Rectal smooth muscle tissue (tissue), 1 donor: ENCODE data around the gene NPY4R2.
"Not testable (repeated sequence)": the region's sequence is repeated elsewhere in the genome, so short reads cannot be mapped to it uniquely, and the experiment has no call there.

Experiments
- H3K27ac ChIP-seq: one replicate; pipeline ENCODE4 v1.7.0; 2013; ENCODE audit warnings: low read depth, low read length, inconsistent platforms
- H3K27me3 ChIP-seq: one replicate; pipeline ENCODE4 v1.7.0; 2013; ENCODE audit warnings: low read length; ENCODE audit not compliant: control insufficient read depth, insufficient read depth
- H3K36me3 ChIP-seq: one replicate; pipeline ENCODE4 v1.7.0; 2013; ENCODE audit warnings: low read length; ENCODE audit not compliant: control insufficient read depth, insufficient read depth
- H3K4me1 ChIP-seq: one replicate; pipeline ENCODE4 v1.7.0; 2013; ENCODE audit warnings: low read length; ENCODE audit not compliant: control insufficient read depth, insufficient read depth
- H3K4me3 ChIP-seq: one replicate; pipeline ENCODE4 v1.7.0; 2013; ENCODE audit warnings: low read length
- H3K9ac ChIP-seq: one replicate; pipeline ENCODE4 v1.7.0; 2013; ENCODE audit warnings: low read length

The NPY4R2 gene

GRCh38 chr10:47909333-47909732, 9.1 kb upstream of the NPY4R2 start:
- not testable (repeated sequence) for H3K36me3 ChIP-seq, H3K9ac ChIP-seq, H3K4me1 ChIP-seq, H3K27me3 ChIP-seq, H3K27ac ChIP-seq, H3K4me3 ChIP-seq

- not testable (repeated sequence) for H3K9ac ChIP-seq, H3K4me3 ChIP-seq, H3K27me3 ChIP-seq, H3K36me3 ChIP-seq, H3K27ac ChIP-seq, H3K4me1 ChIP-seq
Observed at GRCh38 chr10:47910486-47910885, 8.0 kb upstream of the NPY4R2 start.

- H3K4me3 ChIP-seq, H3K27ac ChIP-seq, H3K9ac ChIP-seq, H3K4me1 ChIP-seq, H3K36me3 ChIP-seq, H3K27me3 ChIP-seq: not testable (repeated sequence)
Observed at GRCh38 chr10:47914052-47914451, 4.4 kb upstream of the NPY4R2 start.

GRCh38 chr10:47915849-47916548, 2.5 kb upstream of the NPY4R2 start:
- not testable (repeated sequence) for H3K4me3 ChIP-seq, H3K27me3 ChIP-seq, H3K9ac ChIP-seq, H3K27ac ChIP-seq, H3K4me1 ChIP-seq, H3K36me3 ChIP-seq

- not testable (repeated sequence) for H3K27ac ChIP-seq, H3K9ac ChIP-seq, H3K4me3 ChIP-seq, H3K36me3 ChIP-seq, H3K27me3 ChIP-seq, H3K4me1 ChIP-seq
Observed at GRCh38 chr10:47920610-47921009, 2.1 kb downstream of the NPY4R2 start.

GRCh38 chr10:47922503-47922902, 4.0 kb downstream of the NPY4R2 start:
- not testable (repeated sequence) for H3K4me1 ChIP-seq, H3K27ac ChIP-seq, H3K27me3 ChIP-seq, H3K4me3 ChIP-seq, H3K36me3 ChIP-seq, H3K9ac ChIP-seq

- H3K4me3 ChIP-seq, H3K9ac ChIP-seq, H3K36me3 ChIP-seq, H3K27me3 ChIP-seq, H3K27ac ChIP-seq, H3K4me1 ChIP-seq: not testable (repeated sequence)
Observed at GRCh38 chr10:47924628-47925027, 6.2 kb downstream of the NPY4R2 start.

- H3K4me3 ChIP-seq, H3K9ac ChIP-seq, H3K27ac ChIP-seq, H3K36me3 ChIP-seq, H3K4me1 ChIP-seq, H3K27me3 ChIP-seq: not testable (repeated sequence)
Observed at GRCh38 chr10:47927147-47927916, 8.9 kb downstream of the NPY4R2 start.

- H3K27ac ChIP-seq, H3K4me3 ChIP-seq, H3K36me3 ChIP-seq, H3K9ac ChIP-seq, H3K27me3 ChIP-seq, H3K4me1 ChIP-seq: not testable (repeated sequence)
Observed at GRCh38 chr10:47928225-47928624, 9.8 kb downstream of the NPY4R2 start.

- H3K4me3 ChIP-seq, H3K27ac ChIP-seq, H3K4me1 ChIP-seq, H3K36me3 ChIP-seq, H3K27me3 ChIP-seq, H3K9ac ChIP-seq: not testable (repeated sequence)
Observed at GRCh38 chr10:47932824-47933223, 14.4 kb downstream of the NPY4R2 start.

GRCh38 chr10:47933462-47933861, 15.0 kb downstream of the NPY4R2 start:
- not testable (repeated sequence) for H3K4me3 ChIP-seq, H3K4me1 ChIP-seq, H3K27me3 ChIP-seq, H3K27ac ChIP-seq, H3K9ac ChIP-seq, H3K36me3 ChIP-seq

- H3K9ac ChIP-seq, H3K36me3 ChIP-seq, H3K27ac ChIP-seq, H3K27me3 ChIP-seq, H3K4me1 ChIP-seq, H3K4me3 ChIP-seq: not testable (repeated sequence)
Observed at GRCh38 chr10:47936772-47937228, 18.3 kb downstream of the NPY4R2 start.

GRCh38 chr10:47937634-47938033, 19.2 kb downstream of the NPY4R2 start:
- H3K4me3 ChIP-seq, H3K9ac ChIP-seq, H3K4me1 ChIP-seq, H3K27ac ChIP-seq, H3K27me3 ChIP-seq, H3K36me3 ChIP-seq: not testable (repeated sequence)
